ENCODE data around the gene TIGD2. TPM values are rescaled to one million over a fixed set of nuclear protein-coding genes. Genes with fewer than 3 reads are reported as not detected.

TIGD2 gene
- polyA plus RNA-seq, 1 donor from 2014 or later, result 4.7 TPM

DNA sequence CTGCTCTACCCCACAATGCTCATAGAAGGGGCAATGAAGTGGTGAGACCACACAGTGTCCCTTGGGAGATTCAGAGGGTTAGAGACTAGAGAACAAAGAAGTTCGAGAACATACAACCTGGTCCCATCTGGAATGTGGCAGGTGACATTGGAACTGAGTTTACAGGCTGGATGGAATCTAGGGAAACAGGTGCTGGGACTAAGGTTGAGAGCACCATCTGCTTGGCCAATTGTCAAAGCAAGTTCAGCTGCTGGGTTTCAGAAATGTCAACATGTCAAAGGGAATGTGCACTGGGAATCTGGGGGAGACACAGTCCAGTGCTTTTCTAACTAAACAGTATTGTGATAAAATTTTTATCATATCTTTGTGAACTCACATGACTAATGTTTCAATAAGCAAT is 38.4 kb upstream of the TIGD2 start:
- Histone ChIP-seq H4K20me1 (ENCODE audit: insufficient read depth) (no peaks in the 10 kb centered on the region), H3K36me3 (ENCODE audit: insufficient read depth, low read length) (no peaks in the 10 kb centered on the region), H3K27ac (ENCODE audit: low read length) (no peak overlapping the region), H3F3A (ENCODE audit: insufficient read depth, low read length, poor library complexity, severe bottlenecking) (no peaks in the 10 kb centered on the region), H3K9ac (ENCODE audit: low read length) (no peak overlapping the region), H3K4me2 (ENCODE audit: low read length) (no peak overlapping the region), H3K79me2 (replicated peaks; ENCODE audit: insufficient read depth, low read length) (no peaks in the 10 kb centered on the region), H3K9me3 (ENCODE audit: low read length) (no peaks in the 10 kb centered on the region), H3K9me2 (ENCODE audit: insufficient read depth, low read length) (no peaks in the 10 kb centered on the region), H3K4me3 (ENCODE audit: low read length) (no peak overlapping the region), H3K27me3 (ENCODE audit: insufficient read depth, low read depth, low read length) (no peaks in the 10 kb centered on the region), H2AFZ (ENCODE audit: low read depth, low read length) (no peak overlapping the region)
- TF ChIP-seq, protein P1, sequence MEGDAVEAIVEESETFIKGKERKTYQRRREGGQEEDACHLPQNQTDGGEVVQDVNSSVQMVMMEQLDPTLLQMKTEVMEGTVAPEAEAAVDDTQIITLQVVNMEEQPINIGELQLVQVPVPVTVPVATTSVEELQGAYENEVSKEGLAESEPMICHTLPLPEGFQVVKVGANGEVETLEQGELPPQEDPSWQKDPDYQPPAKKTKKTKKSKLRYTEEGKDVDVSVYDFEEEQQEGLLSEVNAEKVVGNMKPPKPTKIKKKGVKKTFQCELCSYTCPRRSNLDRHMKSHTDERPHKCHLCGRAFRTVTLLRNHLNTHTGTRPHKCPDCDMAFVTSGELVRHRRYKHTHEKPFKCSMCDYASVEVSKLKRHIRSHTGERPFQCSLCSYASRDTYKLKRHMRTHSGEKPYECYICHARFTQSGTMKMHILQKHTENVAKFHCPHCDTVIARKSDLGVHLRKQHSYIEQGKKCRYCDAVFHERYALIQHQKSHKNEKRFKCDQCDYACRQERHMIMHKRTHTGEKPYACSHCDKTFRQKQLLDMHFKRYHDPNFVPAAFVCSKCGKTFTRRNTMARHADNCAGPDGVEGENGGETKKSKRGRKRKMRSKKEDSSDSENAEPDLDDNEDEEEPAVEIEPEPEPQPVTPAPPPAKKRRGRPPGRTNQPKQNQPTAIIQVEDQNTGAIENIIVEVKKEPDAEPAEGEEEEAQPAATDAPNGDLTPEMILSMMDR (IDR thresholded peaks at IDR 0.05; ENCODE audit: poor library complexity, severe bottlenecking), result no peak
- TF ChIP-seq MXI1 (conservative IDR thresholded peaks at IDR 0.05; ENCODE audit: poor library complexity, severe bottlenecking) (no peak), RAD21 (conservative IDR thresholded peaks at IDR 0.05) (no peak), EP300 (conservative IDR thresholded peaks at IDR 0.05; ENCODE audit: poor library complexity, severe bottlenecking) (no peak), TAF1 (IDR thresholded peaks at IDR 0.05; ENCODE audit: low read depth) (no peak), SMC3 (conservative IDR thresholded peaks at IDR 0.05; ENCODE audit: poor library complexity) (no peak), EZH2 (IDR thresholded peaks at IDR 0.05; ENCODE audit: borderline replicate concordance, insufficient read depth, low read length, poor library complexity, severe bottlenecking) (no peak), POLR2AphosphoS5 (IDR thresholded peaks at IDR 0.05) (no peak)
- TF ChIP-seq, protein P2, sequence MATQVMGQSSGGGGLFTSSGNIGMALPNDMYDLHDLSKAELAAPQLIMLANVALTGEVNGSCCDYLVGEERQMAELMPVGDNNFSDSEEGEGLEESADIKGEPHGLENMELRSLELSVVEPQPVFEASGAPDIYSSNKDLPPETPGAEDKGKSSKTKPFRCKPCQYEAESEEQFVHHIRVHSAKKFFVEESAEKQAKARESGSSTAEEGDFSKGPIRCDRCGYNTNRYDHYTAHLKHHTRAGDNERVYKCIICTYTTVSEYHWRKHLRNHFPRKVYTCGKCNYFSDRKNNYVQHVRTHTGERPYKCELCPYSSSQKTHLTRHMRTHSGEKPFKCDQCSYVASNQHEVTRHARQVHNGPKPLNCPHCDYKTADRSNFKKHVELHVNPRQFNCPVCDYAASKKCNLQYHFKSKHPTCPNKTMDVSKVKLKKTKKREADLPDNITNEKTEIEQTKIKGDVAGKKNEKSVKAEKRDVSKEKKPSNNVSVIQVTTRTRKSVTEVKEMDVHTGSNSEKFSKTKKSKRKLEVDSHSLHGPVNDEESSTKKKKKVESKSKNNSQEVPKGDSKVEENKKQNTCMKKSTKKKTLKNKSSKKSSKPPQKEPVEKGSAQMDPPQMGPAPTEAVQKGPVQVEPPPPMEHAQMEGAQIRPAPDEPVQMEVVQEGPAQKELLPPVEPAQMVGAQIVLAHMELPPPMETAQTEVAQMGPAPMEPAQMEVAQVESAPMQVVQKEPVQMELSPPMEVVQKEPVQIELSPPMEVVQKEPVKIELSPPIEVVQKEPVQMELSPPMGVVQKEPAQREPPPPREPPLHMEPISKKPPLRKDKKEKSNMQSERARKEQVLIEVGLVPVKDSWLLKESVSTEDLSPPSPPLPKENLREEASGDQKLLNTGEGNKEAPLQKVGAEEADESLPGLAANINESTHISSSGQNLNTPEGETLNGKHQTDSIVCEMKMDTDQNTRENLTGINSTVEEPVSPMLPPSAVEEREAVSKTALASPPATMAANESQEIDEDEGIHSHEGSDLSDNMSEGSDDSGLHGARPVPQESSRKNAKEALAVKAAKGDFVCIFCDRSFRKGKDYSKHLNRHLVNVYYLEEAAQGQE (IDR thresholded peaks at IDR 0.05; ENCODE audit: borderline replicate concordance), result no peak

DNA sequence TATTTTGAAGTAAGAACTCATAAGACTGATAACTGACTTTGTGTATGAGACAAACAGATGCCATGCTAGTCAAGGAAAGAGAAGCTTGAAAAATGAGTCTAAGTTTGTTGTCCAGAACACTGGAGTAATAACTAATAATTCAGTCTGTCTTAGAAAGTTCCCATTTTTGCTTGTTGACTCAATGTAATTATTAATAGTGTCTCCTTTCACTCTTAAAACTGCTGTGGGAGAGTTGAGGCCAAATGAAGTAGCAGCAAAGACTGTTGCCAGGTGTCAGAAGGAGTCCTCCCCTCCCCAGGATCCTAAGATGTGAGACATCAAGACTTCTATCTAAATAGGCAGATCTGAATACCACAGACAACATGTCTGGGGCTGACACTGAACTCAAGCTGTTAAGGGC is 33.6 kb upstream of the TIGD2 start:
- H2AFZ ChIP-seq (ENCODE audit: low read depth, low read length), result no peak overlapping the region
- H3K27me3 ChIP-seq (ENCODE audit: insufficient read depth, low read depth, low read length), result no peaks in the 10 kb centered on the region
- no peak overlapping the region for H3K27ac ChIP-seq (ENCODE audit: low read length)
- H3K79me2 ChIP-seq (replicated peaks; ENCODE audit: insufficient read depth, low read length), result no peaks in the 10 kb centered on the region
- no peak overlapping the region for H3K4me2 ChIP-seq (ENCODE audit: low read length)
- no peak overlapping the region for H3K4me3 ChIP-seq (ENCODE audit: low read length)
- no peaks in the 10 kb centered on the region for H3F3A ChIP-seq (ENCODE audit: insufficient read depth, low read length, poor library complexity, severe bottlenecking)
- H4K20me1 ChIP-seq (ENCODE audit: insufficient read depth), result no peaks in the 10 kb centered on the region
- H3K9ac ChIP-seq (ENCODE audit: low read length), result no peak overlapping the region
- H3K9me3 ChIP-seq (ENCODE audit: low read length), result no peaks in the 10 kb centered on the region
- no peaks in the 10 kb centered on the region for H3K36me3 ChIP-seq (ENCODE audit: insufficient read depth, low read length)
- TF ChIP-seq POLR2AphosphoS5 (IDR thresholded peaks at IDR 0.05) (no peak), MXI1 (conservative IDR thresholded peaks at IDR 0.05; ENCODE audit: poor library complexity, severe bottlenecking) (no peak), RAD21 (conservative IDR thresholded peaks at IDR 0.05) (no peak)
- TF ChIP-seq, protein P1 (IDR thresholded peaks at IDR 0.05; ENCODE audit: poor library complexity, severe bottlenecking), result no peak
- no peaks in the 10 kb centered on the region for H3K9me2 ChIP-seq (ENCODE audit: insufficient read depth, low read length)
